GM18858 (cell line): Measurements from ENCODE around the gene JAKMIP3.

ENCODE experiments used
- ATAC-seq: cut with Tn5 transposase; IDR thresholded peaks from one replicate; pipeline ENCODE4 v1.9.1; 2021; ENCODE audit not compliant: unreplicated experiment

The JAKMIP3 gene

GRCh38 chr10:132097609-132098377 lies 32.0 kb downstream of the JAKMIP3 start:
- ATAC-seq: no peak

- no peak for ATAC-seq
These were observed 33.0 kb downstream of the JAKMIP3 start for GRCh38 chr10:132098539-132099388.

GRCh38 chr10:132099389-132100090 lies 33.8 kb downstream of the JAKMIP3 start:
- ATAC-seq: no peak

GRCh38 chr10:132100091-132100481 lies 34.3 kb downstream of the JAKMIP3 start:
- no peak for ATAC-seq

GRCh38 chr10:132100556-132101349 lies 35.0 kb downstream of the JAKMIP3 start:
- ATAC-seq: no peak

GRCh38 chr10:132101529-132101928 lies 35.8 kb downstream of the JAKMIP3 start:
- ATAC-seq: no peak

DNA sequence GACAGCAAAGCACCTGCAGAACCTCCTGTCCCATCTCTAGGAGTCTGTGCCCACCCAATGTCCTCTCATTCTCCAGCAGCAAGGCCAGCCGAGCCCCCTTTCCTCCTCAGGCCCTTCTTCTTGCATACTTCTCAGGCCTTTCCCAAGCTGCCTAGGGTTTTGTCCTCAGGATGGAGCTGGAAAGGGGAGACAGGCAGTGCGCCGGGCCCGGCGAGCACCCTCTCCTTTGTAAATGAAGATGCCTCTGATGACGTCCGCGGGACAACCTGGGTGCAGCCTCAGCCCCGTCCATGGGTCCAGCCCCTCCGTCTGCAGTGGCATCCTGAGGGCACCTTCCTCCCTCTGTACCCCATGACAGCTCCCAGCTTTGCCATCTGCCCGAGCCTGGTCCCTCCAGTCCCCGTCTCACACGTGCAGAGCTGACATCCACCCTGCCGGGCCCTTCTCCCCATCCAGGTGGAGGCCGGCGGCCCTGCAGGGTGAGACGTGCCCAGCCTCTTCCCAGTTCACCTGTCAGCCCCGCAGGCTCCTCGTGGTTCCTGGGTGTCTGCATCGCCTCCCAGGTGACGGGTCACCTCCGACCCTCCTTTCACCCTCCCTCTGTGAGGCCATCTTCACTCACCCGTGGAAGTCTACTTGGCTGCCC lies 36.4 kb downstream of the JAKMIP3 start:
- ATAC-seq: no peak

DNA sequence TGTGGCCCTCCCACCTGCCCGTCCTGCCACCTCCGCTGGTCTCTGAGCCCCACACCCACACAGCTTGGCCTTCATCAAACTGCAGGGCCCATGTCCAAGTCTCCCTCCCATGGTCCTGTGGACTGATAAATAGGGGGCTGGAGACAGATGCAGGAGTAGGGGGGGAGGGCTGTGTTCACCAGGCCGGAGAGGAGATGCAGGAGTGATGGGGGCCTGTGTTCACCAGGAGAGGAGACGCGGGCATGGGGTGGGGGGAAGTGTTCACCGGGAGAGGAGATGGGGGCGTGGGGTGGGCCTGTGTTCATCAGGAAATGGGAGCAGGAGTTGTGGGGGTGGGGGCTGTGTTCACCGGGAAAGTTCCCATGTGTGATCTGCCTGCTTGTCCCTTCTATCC lies 37.0 kb downstream of the JAKMIP3 start:
- no peak for ATAC-seq

GRCh38 chr10:132103116-132103910 lies 37.6 kb downstream of the JAKMIP3 start:
- no peak for ATAC-seq

DNA sequence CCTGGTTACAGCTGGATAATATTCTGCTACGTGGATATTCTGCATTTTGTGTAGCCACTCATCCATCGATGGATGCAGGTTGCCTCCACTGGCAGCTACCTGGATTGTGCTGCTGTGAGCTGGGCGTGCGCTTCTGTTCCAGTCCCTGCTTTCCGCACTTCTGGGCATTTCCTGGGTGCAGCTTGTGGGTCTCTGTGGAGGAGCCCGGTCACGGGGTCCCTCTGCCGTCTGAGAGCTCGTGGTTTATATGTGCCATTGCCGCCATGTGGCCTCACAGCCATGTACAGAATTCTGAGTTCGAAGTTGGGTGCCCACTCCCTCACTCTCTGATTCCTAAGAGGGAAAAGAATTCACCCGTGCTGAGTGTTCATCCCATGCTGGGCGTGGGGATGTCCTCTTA lies 38.3 kb downstream of the JAKMIP3 start:
- ATAC-seq: no peak

DNA sequence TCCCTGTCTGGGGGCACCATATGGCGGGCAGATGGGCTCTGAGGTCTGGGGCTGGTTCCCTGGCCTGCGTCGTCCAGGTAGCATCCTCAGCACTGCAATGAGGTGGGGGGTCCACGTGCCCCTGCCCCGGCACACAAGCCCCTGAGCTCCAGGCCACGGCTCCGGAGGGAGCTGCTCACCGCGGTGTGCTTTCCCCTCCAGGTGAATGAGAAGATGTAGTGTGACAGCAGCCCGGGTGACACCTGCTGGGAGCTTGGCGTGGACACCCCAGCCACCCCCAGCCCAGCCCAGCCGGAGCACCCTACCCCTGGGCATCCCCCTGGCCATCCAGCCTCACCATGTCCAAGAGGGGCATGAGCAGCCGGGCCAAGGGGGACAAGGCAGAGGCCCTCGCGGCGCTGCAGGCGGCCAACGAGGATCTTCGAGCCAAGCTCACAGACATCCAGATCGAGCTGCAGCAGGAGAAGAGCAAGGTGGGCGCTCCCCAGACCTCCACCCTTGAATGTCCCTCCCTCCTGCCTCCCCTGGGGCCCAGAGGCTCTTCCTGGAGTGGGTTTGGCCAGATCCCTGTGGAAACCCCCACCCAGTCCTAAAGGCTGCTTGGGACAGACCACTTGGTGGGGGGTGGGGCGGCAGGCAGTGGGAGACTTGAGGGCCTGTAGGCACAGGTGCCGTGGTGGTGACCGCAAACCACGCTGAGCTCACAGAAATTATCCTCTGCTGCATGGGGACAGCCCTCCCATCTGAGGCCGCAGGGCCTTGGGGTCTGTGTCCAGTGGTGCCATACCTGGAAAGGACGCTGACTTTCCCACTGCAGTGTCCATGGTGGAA lies 38.9 kb downstream of the JAKMIP3 start:
- ATAC-seq: no peak

DNA sequence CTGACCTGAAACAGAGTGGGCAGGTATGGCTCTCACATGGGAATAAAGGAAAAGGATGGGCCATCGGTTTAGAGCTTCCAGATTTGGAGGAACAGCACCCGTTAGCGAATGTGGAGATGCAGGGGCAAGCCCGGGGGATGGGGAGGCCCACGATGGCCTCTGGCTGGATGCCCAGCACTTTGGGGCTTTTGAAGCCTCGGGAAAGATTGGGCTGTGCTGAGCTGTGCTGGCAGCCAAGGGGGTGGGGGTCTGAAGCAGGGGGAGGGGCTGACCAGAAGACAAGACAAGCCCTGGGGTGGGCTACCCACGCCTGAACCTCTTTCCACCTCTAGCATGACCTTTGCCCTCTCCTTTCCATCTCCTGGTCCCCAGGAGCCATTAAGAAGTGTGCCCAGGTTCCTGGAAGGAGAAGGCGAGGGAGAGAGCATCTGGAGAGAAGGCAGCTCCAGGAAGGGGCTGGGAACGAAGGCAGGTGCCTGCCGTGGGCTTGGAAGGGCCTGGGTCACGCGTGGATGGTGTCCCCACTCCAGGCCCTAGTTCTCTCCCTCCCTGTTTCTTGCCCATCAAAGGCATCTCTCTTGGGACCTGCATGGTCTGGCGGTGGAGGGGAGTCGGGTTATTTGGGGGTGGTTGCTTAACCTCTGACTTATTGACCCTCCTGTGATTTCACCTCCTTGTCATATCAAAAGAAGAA lies 39.7 kb downstream of the JAKMIP3 start:
- no peak for ATAC-seq

DNA sequence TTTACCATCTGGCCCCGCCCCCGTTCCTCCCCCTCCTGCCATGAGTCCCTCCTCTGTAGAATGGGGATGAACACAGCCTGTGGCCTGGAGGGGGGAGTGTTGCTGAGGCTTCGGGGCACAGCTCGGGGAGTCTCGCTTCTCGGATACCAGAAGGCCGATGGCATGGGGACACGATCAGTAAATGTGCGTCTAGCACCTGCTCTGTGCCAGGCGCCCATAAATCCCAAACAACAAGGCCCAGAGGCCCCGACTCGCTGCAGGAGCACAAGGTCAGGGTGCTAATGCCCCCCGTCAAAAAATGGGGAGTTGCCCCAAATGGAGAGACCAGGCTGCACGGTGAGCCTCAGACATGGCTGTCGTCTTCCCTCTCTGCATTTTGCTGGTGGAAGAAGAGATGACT lies 40.7 kb downstream of the JAKMIP3 start:
- ATAC-seq: no peak

DNA sequence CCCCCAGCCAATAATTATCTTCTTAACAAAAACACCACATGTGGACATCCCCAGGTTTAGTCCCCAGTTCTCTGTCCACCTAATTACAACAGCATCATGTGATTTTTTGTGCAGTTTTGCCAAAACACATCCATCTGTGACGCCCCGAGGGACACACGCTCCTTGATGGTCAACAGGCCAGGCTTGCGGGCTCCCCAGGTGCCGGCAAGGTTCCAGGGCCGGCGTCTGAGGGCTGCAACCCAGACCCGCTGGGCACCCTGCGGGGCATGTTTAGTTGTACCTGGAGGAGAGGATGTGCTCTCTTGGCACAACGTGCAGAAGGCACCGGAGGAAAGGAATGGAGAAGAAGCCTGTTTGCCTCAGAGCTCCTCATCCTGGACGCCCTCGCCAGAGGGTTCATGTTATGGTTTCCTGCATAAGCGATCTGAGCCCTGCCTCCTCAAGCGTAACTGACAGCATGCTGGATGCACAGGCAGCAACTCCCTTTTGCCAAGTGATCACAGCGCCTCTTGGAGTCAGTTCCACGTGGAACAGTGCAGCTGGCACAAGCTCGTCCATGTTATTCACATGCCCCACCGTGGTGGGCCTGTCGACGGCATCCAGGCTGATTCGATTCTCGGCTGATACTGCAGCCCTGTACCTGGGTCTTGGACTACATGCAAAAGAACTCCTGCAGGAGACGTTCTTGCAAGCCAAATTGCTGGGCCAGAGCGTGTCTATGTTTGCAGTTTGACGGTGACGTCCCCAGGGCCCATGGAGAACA lies 41.6 kb downstream of the JAKMIP3 start:
- ATAC-seq: no peak

DNA sequence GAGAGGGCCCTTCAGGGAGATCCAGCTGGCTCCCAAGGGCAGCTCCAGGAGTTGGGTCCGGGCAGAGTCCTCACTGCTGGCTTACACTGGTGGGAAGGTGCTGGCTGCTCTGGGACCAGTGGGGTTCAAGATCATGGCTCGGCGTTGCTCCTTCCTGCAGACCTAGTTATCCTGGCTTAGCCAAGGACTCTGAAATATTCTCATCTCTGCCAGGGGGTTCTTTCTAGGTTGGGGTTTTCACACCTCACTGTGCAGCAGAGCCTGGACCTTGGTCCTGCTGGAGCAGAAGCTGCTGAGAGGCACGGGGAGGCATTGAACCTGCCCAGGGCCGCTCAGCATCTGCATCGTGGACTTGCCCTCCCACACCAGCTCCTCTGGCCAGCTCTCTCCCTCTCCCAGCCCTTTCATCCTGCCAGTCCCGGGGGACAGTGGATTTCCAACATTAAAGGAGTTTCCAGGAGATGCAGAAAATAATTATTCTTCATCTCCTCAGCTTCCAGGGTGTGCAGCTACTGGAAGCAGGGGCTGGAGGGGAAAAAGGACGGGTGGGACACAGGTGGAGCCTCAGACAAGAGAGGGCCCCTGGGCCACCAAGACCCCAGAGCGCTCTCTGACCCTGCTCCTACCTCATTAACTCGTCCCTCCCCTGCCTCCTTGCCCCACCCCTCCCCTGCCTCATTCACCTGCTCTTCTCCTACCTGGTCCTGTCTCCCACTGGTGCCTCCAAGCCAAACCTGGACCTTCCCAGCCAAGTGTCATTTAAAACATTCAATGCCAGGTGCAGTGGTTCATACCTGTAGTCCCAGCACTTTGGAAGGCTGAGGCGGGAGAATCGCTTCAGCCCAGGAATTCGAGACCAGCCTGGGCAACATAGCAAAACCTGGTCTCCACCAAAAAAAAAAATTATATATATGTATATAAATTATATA lies 42.5 kb downstream of the JAKMIP3 start:
- ATAC-seq: no peak
